ENCODE results near the gene DBX2.

- TF ChIP-seq CTCF (conservative IDR thresholded peaks at IDR 0.05 in 1 of 2, IDR thresholded peaks at IDR 0.05 in 1 of 2; ENCODE audit: extremely low read depth in 1 of 2, insufficient read depth in 1 of 2, low read depth in 1 of 2, low read length in 2 of 2), result no peak
- TF ChIP-seq EZH2 (IDR thresholded peaks at IDR 0.05; ENCODE audit: borderline replicate concordance, low read length), result no peak
These were observed at the start of gene DBX2 for GRCh38 chr12:45050751-45051571.
